Tibial artery (tissue), 4 donors: ENCODE measurements around the gene ACSBG1.

Source experiments
- DNase-seq, 2 donors: peaks; one replicate each; pipeline ENCODE4 v3.0.0-alpha.2; 2019
- H3K27ac ChIP-seq, 2 donors: fragments of 200-600 bp; sonication (generic) in 1 of 2; 1 replicate in 1 of 2; 2 replicates in 1 of 2; pipeline ENCODE4 v1.5.1; 2018 to 2019; ENCODE audit warnings: mild to moderate bottlenecking in 1 of 2
- H3K27me3 ChIP-seq, 2 donors: fragments of 200-600 bp; sonication (generic) in 1 of 2; one replicate each; pipeline versions ENCODE4 v1.5.1 to v1.6.0; 2016 to 2019
- H3K36me3 ChIP-seq, 3 donors: fragments of 200-600 bp; sonication (generic) in 2 of 3; one replicate each; pipeline ENCODE4 v1.5.1; 2016 to 2019; ENCODE audit warnings: mild to moderate bottlenecking in 2 of 3
- H3K4me1 ChIP-seq, 4 donors: fragments of 200-600 bp; sonication (generic) in 2 of 4; 1 replicate in 3 of 4; 2 replicates in 1 of 4; pipeline ENCODE4 v1.5.1; 2016 to 2019
- H3K4me3 ChIP-seq, 2 donors: fragments of 200-600 bp; sonication (generic) in 1 of 2; 1 replicate in 1 of 2; 2 replicates in 1 of 2; pipeline ENCODE4 v1.5.1; 2018 to 2019; ENCODE audit warnings: mild to moderate bottlenecking in 2 of 2
- H3K9me3 ChIP-seq, 3 donors: fragments of 200-600 bp; sonication (generic) in 1 of 3; one replicate each; pipeline ENCODE4 v1.5.1; 2016 to 2019
- intact Hi-C: fragments of 100-400 bp; cut with DNase I; formaldehyde crosslinking; loops from one replicate; pipeline ENCODE4 v1.15.0; 2023; ENCODE audit warnings: low total_unique reads
- TF ChIP-seq, protein P1 (sequence below), 2 experiments: fragments of 200-600 bp in 1 of 2; fragments of 450-650 bp in 1 of 2; IDR thresholded peaks; one replicate each; pipeline ENCODE4 v1.5.1; 2017 to 2019; ENCODE audit warnings: antibody characterized with exemption in 2 of 2, mild to moderate bottlenecking in 1 of 2, moderate library complexity in 1 of 2

Gene ACSBG1

GRCh38 chr15:78232951-78233350 is 1.4 kb downstream of the ACSBG1 start:
- Histone ChIP-seq H3K4me1 (no peaks in the 10 kb centered on the region), H3K9me3 (no peaks in the 10 kb centered on the region), H3K4me3 (no peak overlapping the region), H3K27ac (no peak overlapping the region), H3K27me3 (peaks cover 0 to 16% of the 10 kb centered on the region in 2 donors), H3K36me3 (no peaks in the 10 kb centered on the region)
- TF ChIP-seq, protein P1, sequence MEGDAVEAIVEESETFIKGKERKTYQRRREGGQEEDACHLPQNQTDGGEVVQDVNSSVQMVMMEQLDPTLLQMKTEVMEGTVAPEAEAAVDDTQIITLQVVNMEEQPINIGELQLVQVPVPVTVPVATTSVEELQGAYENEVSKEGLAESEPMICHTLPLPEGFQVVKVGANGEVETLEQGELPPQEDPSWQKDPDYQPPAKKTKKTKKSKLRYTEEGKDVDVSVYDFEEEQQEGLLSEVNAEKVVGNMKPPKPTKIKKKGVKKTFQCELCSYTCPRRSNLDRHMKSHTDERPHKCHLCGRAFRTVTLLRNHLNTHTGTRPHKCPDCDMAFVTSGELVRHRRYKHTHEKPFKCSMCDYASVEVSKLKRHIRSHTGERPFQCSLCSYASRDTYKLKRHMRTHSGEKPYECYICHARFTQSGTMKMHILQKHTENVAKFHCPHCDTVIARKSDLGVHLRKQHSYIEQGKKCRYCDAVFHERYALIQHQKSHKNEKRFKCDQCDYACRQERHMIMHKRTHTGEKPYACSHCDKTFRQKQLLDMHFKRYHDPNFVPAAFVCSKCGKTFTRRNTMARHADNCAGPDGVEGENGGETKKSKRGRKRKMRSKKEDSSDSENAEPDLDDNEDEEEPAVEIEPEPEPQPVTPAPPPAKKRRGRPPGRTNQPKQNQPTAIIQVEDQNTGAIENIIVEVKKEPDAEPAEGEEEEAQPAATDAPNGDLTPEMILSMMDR (IDR thresholded peaks at IDR 0.05), result no peak
- intact Hi-C loops, result loop anchor here (10.0 kb wide), 1 partner anchor 268 kb away; no protein-coding TSS in a partner anchor
- DNase-seq, result no peak

DNA sequence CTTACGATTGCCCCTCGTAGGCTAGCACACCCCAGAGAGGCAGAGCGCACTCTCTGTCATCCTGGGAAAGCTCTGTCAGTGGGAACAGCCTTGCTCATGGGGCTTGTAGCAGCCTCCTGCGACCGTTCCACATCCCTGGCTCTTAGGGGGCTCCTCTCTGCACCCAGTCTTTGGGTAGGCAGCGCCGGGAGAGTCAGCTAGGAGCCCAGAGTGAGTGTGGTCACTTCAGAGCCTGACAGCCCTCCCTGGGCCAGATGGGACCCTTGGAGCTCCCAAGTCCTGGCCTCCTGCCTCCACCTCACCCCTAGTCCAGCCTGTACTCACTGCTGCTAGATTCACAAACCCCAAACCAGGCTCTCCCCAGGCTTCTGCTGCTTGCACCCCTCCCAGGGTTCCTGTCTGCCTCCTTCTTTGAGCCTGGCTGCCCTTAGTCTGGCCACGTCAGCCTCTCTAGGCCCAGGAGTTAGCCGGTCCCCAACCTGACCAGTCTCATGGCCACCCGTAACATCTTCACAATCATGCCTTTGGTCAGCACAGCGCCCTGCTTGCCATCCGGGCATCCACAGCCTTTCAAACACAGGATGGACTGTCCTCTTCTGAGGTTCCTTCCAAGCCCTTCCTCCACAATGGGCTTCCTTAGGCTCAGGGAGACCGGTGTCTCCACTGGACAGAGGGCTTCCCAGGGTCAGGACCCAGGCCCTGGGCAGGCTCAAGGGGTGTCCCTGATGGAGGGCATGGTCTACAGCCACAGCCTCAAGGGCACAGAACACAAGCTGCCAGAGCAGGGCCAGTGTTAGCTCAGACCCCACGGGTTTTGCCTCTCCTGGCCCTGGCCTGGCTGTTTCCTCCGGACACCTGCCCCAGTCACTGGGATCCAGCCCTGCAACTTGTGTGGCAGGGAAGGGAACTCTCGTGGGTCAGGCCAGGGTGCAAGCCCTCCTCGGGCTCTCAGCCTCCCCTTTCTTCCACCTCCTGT is 4.6 kb downstream of the ACSBG1 start:
- TF ChIP-seq, protein P1 (IDR thresholded peaks at IDR 0.05), result no peak
- no peak for DNase-seq
- no peak overlapping the region for H3K27ac ChIP-seq

GRCh38 chr15:78228356-78228996 is 5.9 kb downstream of the ACSBG1 start:
- Histone ChIP-seq H3K27me3 (peaks cover 0 to 7% of the 10 kb centered on the region in 2 donors), H3K9me3 (no peaks in the 10 kb centered on the region), H3K4me3 (no peak overlapping the region), H3K4me1 (no peaks in the 10 kb centered on the region), H3K27ac (no peak overlapping the region), H3K36me3 (no peaks in the 10 kb centered on the region)
- DNase-seq, result no peak
- intact Hi-C loops, result no loop called here
- TF ChIP-seq, protein P1 (IDR thresholded peaks at IDR 0.05), result no peak

More for the DNA sequence above, 4.6 kb downstream of the ACSBG1 start:
- intact Hi-C loops, result loop anchor here (10.0 kb wide), 1 partner anchor 265 kb away; no protein-coding TSS in a partner anchor
- Histone ChIP-seq H3K27me3 (peaks cover 0 to 8% of the 10 kb centered on the region in 2 donors), H3K4me1 (no peaks in the 10 kb centered on the region), H3K9me3 (no peaks in the 10 kb centered on the region), H3K4me3 (no peak overlapping the region), H3K36me3 (no peaks in the 10 kb centered on the region)

DNA sequence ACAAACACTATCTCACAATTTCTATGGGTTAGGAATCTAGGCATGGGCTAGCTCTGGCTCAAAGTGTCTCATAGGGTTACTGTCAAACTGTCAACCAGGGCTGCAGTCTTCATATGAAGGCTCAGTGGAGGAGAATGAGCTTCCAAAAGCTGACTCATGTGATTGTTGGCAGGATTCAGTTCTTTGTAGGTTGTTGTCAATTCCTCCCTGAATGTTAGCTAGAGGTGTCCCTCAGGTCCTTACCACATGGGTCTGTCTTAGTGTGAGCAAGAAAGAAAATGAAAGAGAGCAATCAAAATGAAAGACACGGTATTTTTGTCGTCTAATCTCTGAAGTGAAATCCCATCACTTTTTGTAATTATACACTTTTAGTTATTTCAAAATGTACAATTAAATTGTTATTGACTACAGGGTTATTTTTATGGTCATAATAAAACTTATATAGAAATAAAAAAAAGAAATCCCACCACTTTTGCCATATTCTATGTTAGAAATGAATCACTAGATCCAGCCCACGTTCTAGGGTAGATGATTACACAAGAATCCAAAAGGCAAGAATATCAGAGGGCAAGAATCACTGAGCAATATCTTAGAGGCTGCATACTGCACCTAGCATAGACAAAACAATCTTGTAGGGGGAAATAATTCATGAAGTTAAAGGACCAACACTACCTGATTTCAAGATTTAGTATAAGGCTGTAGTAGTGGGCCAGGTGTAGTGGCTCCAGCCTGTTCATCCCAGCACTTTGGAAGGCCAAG is 8.4 kb downstream of the ACSBG1 start:
- H3K4me1 ChIP-seq, result no peaks in the 10 kb centered on the region
- no peaks in the 10 kb centered on the region for H3K36me3 ChIP-seq
- intact Hi-C loops, result no loop called here
- H3K27ac ChIP-seq, result no peak overlapping the region
- no peak for DNase-seq
- no peaks in the 10 kb centered on the region for H3K9me3 ChIP-seq
- TF ChIP-seq, protein P1 (IDR thresholded peaks at IDR 0.05), result no peak
- H3K27me3 ChIP-seq, result no peaks in the 10 kb centered on the region
- no peak overlapping the region for H3K4me3 ChIP-seq

- TF ChIP-seq, protein P1 (IDR thresholded peaks at IDR 0.05), result no peak
- Histone ChIP-seq H3K27ac (no peak overlapping the region), H3K4me1 (no peaks in the 10 kb centered on the region), H3K9me3 (no peaks in the 10 kb centered on the region), H3K36me3 (no peaks in the 10 kb centered on the region), H3K4me3 (no peak overlapping the region), H3K27me3 (no peaks in the 10 kb centered on the region)
- DNase-seq, result no peak
- intact Hi-C loops, result no loop called here
These were observed 10.3 kb downstream of the ACSBG1 start for GRCh38 chr15:78224023-78224411.
